Tibial nerve (tissue), 4 donors: ENCODE measurements around the gene LEAP2. TPM values are rescaled to one million over a fixed set of nuclear protein-coding genes. Genes with fewer than 3 reads are reported as not detected.

Source experiments
- DNase-seq, 2 donors: peaks; one replicate each; pipeline ENCODE4 v3.0.0-alpha.2; 2019; ENCODE audit warnings: low spot score in 2 of 2
- H3K27ac ChIP-seq, 4 donors: fragments of 200-600 bp; sonication (generic) in 3 of 4; one replicate each; pipeline ENCODE4 v1.5.1; 2017 to 2019; ENCODE audit warnings: mild to moderate bottlenecking in 1 of 4
- H3K27me3 ChIP-seq, 2 donors: fragments of 200-600 bp; sonication (generic) in 1 of 2; one replicate each; pipeline versions ENCODE4 v1.5.1 to v1.6.0; 2017 to 2019
- H3K36me3 ChIP-seq, 3 donors: fragments of 200-600 bp; sonication (generic); one replicate each; pipeline ENCODE4 v1.5.1; 2018 to 2019
- H3K4me1 ChIP-seq, 4 donors: fragments of 200-600 bp; sonication (generic) in 3 of 4; one replicate each; pipeline ENCODE4 v1.5.1; 2017 to 2019
- H3K4me3 ChIP-seq, 4 donors: fragments of 200-600 bp; sonication (generic) in 3 of 4; one replicate each; pipeline ENCODE4 v1.5.1; 2017 to 2019; ENCODE audit warnings: mild to moderate bottlenecking in 1 of 4, moderate library complexity in 1 of 4
- H3K9me3 ChIP-seq, 4 donors: fragments of 200-600 bp; sonication (generic) in 3 of 4; one replicate each; pipeline ENCODE4 v1.5.1; 2017 to 2019
- CTCF ChIP-seq, 5 experiments: fragments of 200-600 bp in 3 of 5; fragments of 450-650 bp in 2 of 5; sonication (generic) in 3 of 5; IDR thresholded peaks; one replicate each; pipeline ENCODE4 v1.5.1; 2016 to 2019; ENCODE audit warnings: antibody characterized with exemption in 5 of 5, mild to moderate bottlenecking in 3 of 5, moderate library complexity in 2 of 5
- EP300 ChIP-seq, 2 donors: sonication (generic); formaldehyde crosslinking; IDR thresholded peaks; one replicate each; pipeline ENCODE4 v1.6.1; 2017; ENCODE audit warnings: antibody characterized with exemption in 2 of 2, mild to moderate bottlenecking in 1 of 2
- POLR2A ChIP-seq, 2 donors: fragments of 450-650 bp; IDR thresholded peaks; one replicate each; pipeline ENCODE4 v1.6.1; 2017; ENCODE audit warnings: antibody characterized with exemption in 2 of 2, mild to moderate bottlenecking in 2 of 2, moderate library complexity in 2 of 2
- WGBS, 2 donors: methylation state at CpG; one replicate each; pipeline ENCODE4 v1.1.5; 2018; 5-methylcytosine and 5-hydroxymethylcytosine counted together
- total RNA-seq, 4 donors: library from RNA; depleted of rRNA; stranded (reverse); fragments of >200 nt; gene quantifications; one replicate each; pipeline ENCODE4 v1.1.0, GENCODE V29; 2016

LEAP2 gene
- total RNA-seq, 4 donors from 2014 or later, result 1.7 to 3.9 (median 2.5) TPM

DNA sequence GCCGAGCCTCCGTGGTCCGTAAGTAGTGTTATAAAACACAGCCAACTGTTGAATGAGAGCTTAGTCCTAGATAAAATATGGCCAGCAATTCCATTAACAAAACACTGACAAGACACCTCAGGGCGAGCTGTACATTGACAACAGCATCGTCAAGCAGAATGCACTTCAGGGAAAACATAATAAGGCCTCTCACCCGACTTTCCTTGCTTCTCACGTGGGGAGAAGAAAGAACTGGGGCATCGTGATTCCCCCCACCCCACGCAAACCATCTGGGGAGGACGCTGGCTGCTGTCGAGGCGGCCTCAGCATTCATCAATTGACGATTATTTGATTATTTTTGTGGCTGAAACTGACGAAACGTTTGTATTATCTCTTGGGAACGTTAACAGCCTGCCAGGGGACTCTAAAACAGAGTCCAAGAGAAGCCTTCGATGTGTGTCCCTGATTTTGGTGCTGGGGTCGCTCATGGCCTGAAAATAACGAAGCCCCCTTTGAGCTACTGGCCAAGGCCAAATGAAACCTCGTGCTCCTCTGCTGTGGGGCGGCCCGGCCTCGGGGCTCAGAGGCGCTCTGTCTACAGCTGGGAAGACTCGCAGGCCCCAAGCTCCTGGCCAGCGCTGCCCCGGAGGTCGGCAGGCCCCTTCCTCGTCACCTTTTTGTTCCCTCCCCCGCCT is 7.7 kb upstream of the LEAP2 start:
- Histone ChIP-seq H3K9me3 (no peaks in the 10 kb centered on the region), H3K4me1 (peaks cover 0 to 26% (median 5%) of the 10 kb centered on the region in 4 donors), H3K36me3 (peaks cover 0 to 32% (median 0%) of the 10 kb centered on the region in 3 donors), H3K27me3 (no peaks in the 10 kb centered on the region), H3K27ac (peak overlapping the region; percentile 91 to 96 (median 95)), H3K4me3 (peak overlapping the region; percentile 62 to 88 (median 86))
- no peak for TF ChIP-seq CTCF (IDR thresholded peaks at IDR 0.05)
- no peak for TF ChIP-seq EP300 (IDR thresholded peaks at IDR 0.05)
- TF ChIP-seq POLR2A (IDR thresholded peaks at IDR 0.05), result no peak
- no peak for DNase-seq
- 25 to 28% methylated on average over 30 of the region's 30 CpGs for WGBS, 2 donors

GRCh38 chr5:132866342-132867045 is 7.0 kb upstream of the LEAP2 start, which contains the start of the genes GDF9 and UQCRQ:
Gene GDF9 (minus strand): TSS chr5:132866469. CDS start chr5:132864533, 1,936 bp downstream.
Gene UQCRQ (plus strand): TSS chr5:132866642. CDS start chr5:132866882, 240 bp downstream.
- peaks cover 0 to 37% (median 0%) of the 10 kb centered on the region in 3 donors for H3K36me3 ChIP-seq
- peak within 1 kb of the TSS; percentile 91 to 96 (median 95) for H3K27ac ChIP-seq
- WGBS, 2 donors, result 0% methylated on average over 32 to 41 of the region's 55 CpGs
- H3K4me3 ChIP-seq, result peak within 1 kb of the TSS; percentile 62 to 88 (median 86)
- peaks cover 0 to 26% (median 5%) of the 10 kb centered on the region in 4 donors for H3K4me1 ChIP-seq
- peak; percentile 85 to 96 for DNase-seq
- TF ChIP-seq CTCF (IDR thresholded peaks at IDR 0.05) (peak; percentile 7 to 60 (median 29)), POLR2A (IDR thresholded peaks at IDR 0.05) (peak; percentile 42 to 91), EP300 (IDR thresholded peaks at IDR 0.05) (peak; percentile 95 to 98)
- H3K9me3 ChIP-seq, result no peaks in the 10 kb centered on the region
- no peaks in the 10 kb centered on the region for H3K27me3 ChIP-seq

GRCh38 chr5:132867046-132867451 is 6.4 kb upstream of the LEAP2 start:
- Histone ChIP-seq H3K4me3 (peak overlapping the region; percentile 62 to 88 (median 86)), H3K36me3 (peaks cover 0 to 39% (median 0%) of the 10 kb centered on the region in 3 donors), H3K27me3 (no peaks in the 10 kb centered on the region), H3K27ac (peak overlapping the region; percentile 91 to 96 (median 95)), H3K9me3 (no peaks in the 10 kb centered on the region), H3K4me1 (peaks cover 0 to 26% (median 5%) of the 10 kb centered on the region in 4 donors)
- 1 to 15% methylated on average over 4 to 13 of the region's 13 CpGs for WGBS, 2 donors
- no peak for DNase-seq
- TF ChIP-seq POLR2A (IDR thresholded peaks at IDR 0.05), result no peak
- no peak for TF ChIP-seq CTCF (IDR thresholded peaks at IDR 0.05)
- no peak for TF ChIP-seq EP300 (IDR thresholded peaks at IDR 0.05)

DNA sequence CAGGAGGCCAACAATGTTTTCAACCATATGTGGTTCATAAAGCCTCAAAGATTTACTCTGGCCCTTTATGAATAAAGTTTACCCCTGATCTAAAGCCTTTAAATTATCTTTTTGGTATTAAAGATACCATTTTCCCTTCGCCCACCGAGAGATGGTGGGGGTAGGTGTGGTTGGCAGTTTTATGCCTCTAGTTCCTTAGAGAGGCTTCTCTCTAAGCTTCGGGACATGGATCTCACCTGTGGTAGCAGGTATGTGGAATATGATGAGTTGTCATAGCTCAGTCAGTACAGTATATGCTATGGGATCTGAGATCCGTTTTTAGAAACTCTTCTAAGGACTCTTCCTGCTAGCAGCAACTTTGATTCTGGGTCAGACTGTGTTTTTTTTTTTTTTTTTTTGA is 4.7 kb upstream of the LEAP2 start:
- H3K27ac ChIP-seq, result no peak overlapping the region
- no peak overlapping the region for H3K4me3 ChIP-seq
- TF ChIP-seq EP300 (IDR thresholded peaks at IDR 0.05) (no peak), CTCF (IDR thresholded peaks at IDR 0.05) (no peak), POLR2A (IDR thresholded peaks at IDR 0.05) (no peak)
- peaks cover 0 to 50% (median 0%) of the 10 kb centered on the region in 3 donors for H3K36me3 ChIP-seq
- no peaks in the 10 kb centered on the region for H3K9me3 ChIP-seq
- no peaks in the 10 kb centered on the region for H3K27me3 ChIP-seq
- DNase-seq, result no peak
- H3K4me1 ChIP-seq, result peaks cover 0 to 26% (median 5%) of the 10 kb centered on the region in 4 donors
- 82 to 83% methylated on average over 4 of the region's 4 CpGs for WGBS, 2 donors
